Activated naive CD4-positive, alpha-beta T cell (primary cell): ENCODE measurements around the gene NYNRIN.

Source experiments
- DNase-seq, 4 experiments: peaks; one replicate each; lab custom pipeline; 2025; lab: John Stamatoyannopoulos, UW

NYNRIN gene

GRCh38 chr14:24456980-24457379, 58.2 kb downstream of the NYNRIN start:
- no peak for DNase-seq

- no peak for DNase-seq
These were observed 59.9 kb downstream of the NYNRIN start for GRCh38 chr14:24458736-24459135.

- no peak for DNase-seq
These were observed 60.5 kb downstream of the NYNRIN start for GRCh38 chr14:24459331-24459730.

GRCh38 chr14:24461336-24461735, 62.5 kb downstream of the NYNRIN start:
- DNase-seq = no peak

GRCh38 chr14:24463017-24463883, 64.4 kb downstream of the NYNRIN start:
- no peak for DNase-seq

- DNase-seq = no peak
These were observed 65.3 kb downstream of the NYNRIN start for GRCh38 chr14:24463884-24464785.

GRCh38 chr14:24465368-24465767, 66.6 kb downstream of the NYNRIN start:
- DNase-seq = no peak

- no peak for DNase-seq
These were observed 67.0 kb downstream of the NYNRIN start for GRCh38 chr14:24465805-24466204.
